Activated gamma-delta T cell treated with Interleukin-2 at 50 U/mL for 16 hours (primary cell): ENCODE data around the gene LMNTD2.
"Not testable (repeated sequence)": the region's sequence is repeated elsewhere in the genome, so short reads cannot be mapped to it uniquely, and the experiment has no call there.

Experiments used
- DNase-seq: peaks from one replicate; pipeline ENCODE4 v3.0.0-alpha.2; 2020

LMNTD2 gene

GRCh38 chr11:532527-532985 is 28.0 kb downstream of the LMNTD2 start:
- DNase-seq, result no peak

GRCh38 chr11:531919-532526 is 28.5 kb downstream of the LMNTD2 start:
- DNase-seq, result no peak

- DNase-seq, result no peak
Measured at GRCh38 chr11:530960-531831, 29.3 kb downstream of the LMNTD2 start.

GRCh38 chr11:529728-530411 is 30.7 kb downstream of the LMNTD2 start:
- no peak for DNase-seq

- DNase-seq, result no peak
Measured at GRCh38 chr11:528815-529727, 31.5 kb downstream of the LMNTD2 start.

GRCh38 chr11:528166-528814 is 32.2 kb downstream of the LMNTD2 start:
- no peak for DNase-seq

- DNase-seq, result no peak
Measured at GRCh38 chr11:526192-526591, 34.3 kb downstream of the LMNTD2 start.

- no peak for DNase-seq
Measured at GRCh38 chr11:521177-521688, 39.3 kb downstream of the LMNTD2 start.

GRCh38 chr11:520428-521176 is 39.9 kb downstream of the LMNTD2 start:
- no peak for DNase-seq

- DNase-seq, result peak; percentile 88
Measured at GRCh38 chr11:518463-519202, 41.9 kb downstream of the LMNTD2 start.

- not testable (repeated sequence) for DNase-seq
Measured at GRCh38 chr11:516918-517685, 43.4 kb downstream of the LMNTD2 start.

GRCh38 chr11:516400-516799 is 44.1 kb downstream of the LMNTD2 start:
- no peak for DNase-seq

GRCh38 chr11:515131-515530 is 45.4 kb downstream of the LMNTD2 start:
- no peak for DNase-seq

- DNase-seq, result no peak
Measured at GRCh38 chr11:514606-515005, 45.9 kb downstream of the LMNTD2 start.

- no peak for DNase-seq
Measured at GRCh38 chr11:512761-513595, 47.6 kb downstream of the LMNTD2 start.

- no peak for DNase-seq
Measured at GRCh38 chr11:508956-509355, 51.6 kb downstream of the LMNTD2 start.

- no peak for DNase-seq
Measured at GRCh38 chr11:507727-508515, 52.6 kb downstream of the LMNTD2 start.
